Embryonic facial prominence (tissue), 1 donor: ENCODE data around the gene ZNF273.
"Not testable (repeated sequence)": the region's sequence is repeated elsewhere in the genome, so short reads cannot be mapped to it uniquely, and the experiment has no call there.

Experiments
- DNase-seq: peaks from one replicate; pipeline ENCODE4 v3.0.0-alpha.2; 2016; ENCODE audit errors: extremely low spot score

The ZNF273 gene

GRCh38 chr7:64944667-64945502 lies 41.8 kb downstream of the ZNF273 start:
- not testable (repeated sequence) for DNase-seq

GRCh38 chr7:64945503-64946175 lies 42.6 kb downstream of the ZNF273 start:
- DNase-seq, result no peak

- no peak for DNase-seq
Observed at GRCh38 chr7:64946772-64947171, 43.7 kb downstream of the ZNF273 start.

- DNase-seq, result no peak
Observed at GRCh38 chr7:64947252-64948000, 44.4 kb downstream of the ZNF273 start.

GRCh38 chr7:64948774-64949173 lies 45.7 kb downstream of the ZNF273 start:
- not testable (repeated sequence) for DNase-seq

- not testable (repeated sequence) for DNase-seq
Observed at GRCh38 chr7:64950673-64951072, 47.6 kb downstream of the ZNF273 start.

- peak; percentile 36 for DNase-seq
Observed at GRCh38 chr7:64951250-64951848, 48.3 kb downstream of the ZNF273 start.

GRCh38 chr7:64959072-64959747 lies 56.1 kb downstream of the ZNF273 start:
- DNase-seq, result no peak

GRCh38 chr7:64965594-64965993 lies 62.5 kb downstream of the ZNF273 start:
- no peak for DNase-seq

GRCh38 chr7:64978497-64979203 lies 75.6 kb downstream of the ZNF273 start:
- no peak for DNase-seq
